Measurements from ENCODE around the gene STK38. TPM values are rescaled to one million over a fixed set of nuclear protein-coding genes. Genes with fewer than 3 reads are reported as not detected.

The STK38 gene
- total and polyA plus RNA-seq, 2 of the 13 experiments (the other 11 are each of a cell fraction or from before 2014, with no cell fraction given): 10.3 to 20.7 TPM

- TF ChIP-seq DDIT3 (CRISPR knock-in tag; IDR thresholded peaks at IDR 0.05) (no peak), CBX1 (IDR thresholded peaks at IDR 0.05; ENCODE audit: low read depth) (peak; percentile 26), ZNF263 (CRISPR knock-in tag; IDR thresholded peaks at IDR 0.05) (no peak), ZNF431 (CRISPR knock-in tag; IDR thresholded peaks at IDR 0.05; ENCODE audit: borderline replicate concordance, low read depth) (0 out of 2 replicates have a peak, but pooled peaks have one; percentile 74), ZNF501 (CRISPR knock-in tag; IDR thresholded peaks at IDR 0.05) (peak; percentile 68), ZNF775 (CRISPR knock-in tag; IDR thresholded peaks at IDR 0.05; ENCODE audit: borderline replicate concordance) (no peak), SATB2 (CRISPR knock-in tag; IDR thresholded peaks at IDR 0.05) (no peak), ZNF720 (CRISPR knock-in tag; IDR thresholded peaks at IDR 0.05) (no peak), CREB1 (IDR thresholded peaks at IDR 0.05) (no peak), CREB1 (CRISPR knock-in tag; IDR thresholded peaks at IDR 0.05) (no peak), SNAPC2 (CRISPR knock-in tag; IDR thresholded peaks at IDR 0.05) (peak; percentile 65; the same call in 1 of the 2 replicates), ATRX (CRISPR knock-in tag; IDR thresholded peaks at IDR 0.05; ENCODE audit: borderline replicate concordance) (no peak), ZFY (CRISPR knock-in tag; IDR thresholded peaks at IDR 0.05) (peak; percentile 77), ZNF614 (CRISPR knock-in tag; IDR thresholded peaks at IDR 0.05; ENCODE audit: borderline replicate concordance) (peak; percentile 80; the same call in 1 of the 2 replicates), ZNF547 (CRISPR knock-in tag; IDR thresholded peaks at IDR 0.05) (0 out of 2 replicates have a peak, but pooled peaks have one; percentile 32), UBTF (CRISPR knock-in tag; IDR thresholded peaks at IDR 0.05) (peak; percentile 83), THAP11 (CRISPR knock-in tag; IDR thresholded peaks at IDR 0.05) (peak; percentile 42; the same call in 1 of the 2 replicates), POLR2AphosphoS5 (IDR thresholded peaks at IDR 0.05; ENCODE audit: low read depth, low read length) (peak; percentile 97), PHF8 (CRISPR knock-in tag; IDR thresholded peaks at IDR 0.05) (peak; percentile 94), KLF13 (CRISPR knock-in tag; IDR thresholded peaks at IDR 0.05) (0 out of 2 replicates have a peak, but pooled peaks have one; percentile 67), ATAD3A (CRISPR knock-in tag; IDR thresholded peaks at IDR 0.05) (peak; percentile 82; the same call in 1 of the 2 replicates), CERS6 (CRISPR knock-in tag; IDR thresholded peaks at IDR 0.05) (no peak), ZBED4 (CRISPR knock-in tag; IDR thresholded peaks at IDR 0.05; ENCODE audit: borderline replicate concordance) (peak; percentile 79)
Observed at GRCh38 chr6:36546920-36547645, at the start of gene STK38 (continued).
